Measurements from ENCODE around the gene AGAP3. TPM values are rescaled to one million over a fixed set of nuclear protein-coding genes. Genes with fewer than 3 reads are reported as not detected.
"Not testable (repeated sequence)": the region's sequence is repeated elsewhere in the genome, so short reads cannot be mapped to it uniquely, and the experiment has no call there.

Gene AGAP3
- 35.4 TPM for polyA plus RNA-seq (2013)

DNA sequence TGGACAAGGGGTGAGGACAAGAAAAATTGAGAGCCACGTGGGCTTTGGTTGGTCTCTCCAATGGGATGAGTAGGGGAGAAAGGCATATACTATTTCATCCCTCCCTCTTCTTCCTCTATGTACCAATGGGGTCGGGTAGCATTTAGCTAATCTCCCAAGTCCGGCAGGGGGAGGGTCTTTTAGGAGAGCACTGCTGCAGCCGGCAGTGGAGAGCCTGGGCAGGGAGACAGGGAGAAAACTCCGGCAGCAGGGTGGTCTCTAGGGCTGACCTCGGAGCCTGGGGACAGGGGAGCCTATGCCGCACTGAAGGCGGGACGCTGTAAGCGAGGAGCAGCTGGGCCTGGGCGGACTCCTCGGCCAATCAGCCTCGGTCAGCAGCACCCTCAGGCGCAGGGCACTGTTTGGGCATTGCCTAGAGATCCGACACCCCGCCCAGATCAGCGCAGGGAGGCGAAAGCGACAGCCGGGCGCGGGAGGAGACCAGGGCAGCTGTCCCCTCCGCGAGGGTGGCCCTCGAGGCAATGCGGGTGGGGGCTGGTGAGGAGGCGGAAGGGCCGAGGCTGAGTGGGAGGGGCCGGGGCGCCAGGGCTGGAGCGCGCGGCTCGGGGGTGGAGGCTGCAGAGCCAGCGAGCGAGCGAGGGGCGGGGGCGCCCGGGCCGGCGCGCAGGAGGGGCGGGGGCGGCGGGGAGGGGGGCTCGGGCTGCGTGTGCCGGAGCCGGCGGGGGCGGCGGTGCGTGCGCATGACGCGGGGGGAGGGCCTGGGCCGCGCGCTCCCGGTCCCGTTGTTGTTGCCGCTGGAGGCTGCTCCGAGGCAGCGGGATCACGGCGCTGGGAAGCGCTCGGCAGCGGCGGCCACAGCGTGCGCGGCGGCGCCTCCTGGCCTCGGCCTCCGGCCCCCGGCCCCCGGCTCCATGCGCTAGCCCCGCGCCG is at the start of gene AGAP3:
AGAP3 (plus strand) TSS at position 785 of the 930 bp plus-strand sequence. CDS start 267 bp downstream, outside the sequence.
- H3K4me3 ChIP-seq (ENCODE audit: control insufficient read depth in 1 of 7, extremely low read depth in 1 of 7, insufficient read depth in 4 of 7, low read depth in 2 of 7, low read length in 6 of 7), result peak within 1 kb of the TSS; percentile 52 to 87 (median 79)
- ChIA-PET POLR2A (no interaction called here), CTCF (interaction anchor here (0.9 to 14.4 kb wide), 5 partner anchors 8 to 25 kb away, joined by 3 to 219 read pairs (median 4); no protein-coding TSS in a partner anchor)
- WGBS (ENCODE audit: insufficient coverage), result 0% methylated on average over 35 of the region's 84 CpGs
- peak in 2 of 3 donors; percentile 39 to 55 for DNase-seq
- peaks cover 9 to 73% (median 67%) of the 10 kb centered on the region in 4 experiments for H3K4me1 ChIP-seq (ENCODE audit: control extremely low read depth in 1 of 4, control insufficient read depth in 4 of 4, insufficient read depth in 4 of 4, low read length in 3 of 4)
- H3K36me3 ChIP-seq (ENCODE audit: control insufficient read depth in 4 of 4, insufficient read depth in 4 of 4, low read length in 3 of 4), result peaks cover 0 to 11% (median 0%) of the 10 kb centered on the region in 4 experiments
- peak within 1 kb of the TSS in 1 of 2 experiments; percentile 88 for H3K27ac ChIP-seq (ENCODE audit: insufficient read depth in 1 of 2, low read depth in 1 of 2, low read length in 2 of 2, poor library complexity in 1 of 2, severe bottlenecking in 2 of 2)
- no peaks in the 10 kb centered on the region for H3K9me3 ChIP-seq (ENCODE audit: control extremely low read depth in 1 of 5, control insufficient read depth in 4 of 5, insufficient read depth in 2 of 5, low read depth in 1 of 5, low read length in 4 of 5)
- H3K27me3 ChIP-seq (replicated peaks in 2 of 5; ENCODE audit: control insufficient read depth in 4 of 5, insufficient read depth in 5 of 5, low read length in 4 of 5), result no peaks in the 10 kb centered on the region

DNA sequence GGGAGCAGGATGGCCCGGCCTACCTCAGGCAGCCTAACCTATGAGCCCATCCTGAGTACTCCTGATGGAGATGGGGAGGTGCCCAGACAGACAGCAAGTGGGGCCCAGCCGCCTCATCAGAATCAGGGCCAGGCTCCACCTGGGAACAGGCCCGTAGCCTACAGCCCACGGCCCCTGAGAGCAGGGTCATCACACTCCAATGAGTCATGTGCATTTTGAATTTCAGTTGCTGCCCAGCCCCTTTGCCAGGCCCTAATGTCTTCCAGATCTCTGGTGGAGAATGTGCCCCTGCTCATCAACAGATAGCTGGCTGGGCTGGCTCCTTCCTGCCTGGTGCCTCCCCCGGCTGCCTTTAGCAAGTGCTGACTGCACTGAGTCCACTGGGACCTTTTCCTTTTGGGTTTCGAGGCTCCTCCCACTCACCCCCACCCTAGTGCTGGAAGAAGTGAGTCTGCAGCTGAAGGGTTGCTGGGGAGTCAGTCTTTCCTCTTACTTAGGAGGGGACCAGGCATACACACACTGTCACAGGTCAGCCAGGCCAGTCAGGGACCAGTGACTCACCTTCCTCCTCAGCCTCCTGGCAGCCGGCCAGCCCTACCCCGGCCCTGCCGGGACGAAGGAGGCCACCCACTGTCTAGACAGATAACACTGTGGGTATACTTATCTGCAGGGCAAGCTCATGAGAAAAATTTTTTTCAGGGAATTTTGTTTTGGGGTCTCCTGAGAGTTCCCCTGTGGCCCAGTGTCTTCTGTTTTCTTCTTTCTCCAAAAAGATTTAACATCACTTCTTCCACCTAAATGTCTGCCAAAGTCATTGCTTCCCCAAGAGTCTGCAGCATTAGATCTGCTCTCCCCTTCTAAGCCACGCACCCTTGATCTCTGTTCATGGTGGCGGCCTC is 47.1 kb upstream of the AGAP3 start:
- ChIA-PET CTCF (interaction anchor here (0.6 to 1.6 kb wide), 6 partner anchors 10 to 44 kb away, joined by 3 to 7 read pairs (median 4); partner anchors contain the start of gene ABCB8), POLR2A (interaction anchor here (0.5 to 1.7 kb wide), 4 partner anchors 11 to 60 kb away, joined by 3 to 7 read pairs (median 4); partner anchors contain the start of gene ABCB8)
- Histone ChIP-seq H3K36me3 (ENCODE audit: control insufficient read depth in 4 of 4, insufficient read depth in 4 of 4, low read length in 3 of 4) (peaks cover 4 to 37% (median 29%) of the 10 kb centered on the region in 4 experiments), H3K4me1 (ENCODE audit: control extremely low read depth in 1 of 4, control insufficient read depth in 4 of 4, insufficient read depth in 4 of 4, low read length in 3 of 4) (peaks cover 0 to 29% (median 26%) of the 10 kb centered on the region in 4 experiments), H3K27ac (ENCODE audit: insufficient read depth in 1 of 2, low read depth in 1 of 2, low read length in 2 of 2, poor library complexity in 1 of 2, severe bottlenecking in 2 of 2) (peak overlapping the region in 1 of 2 experiments; percentile 70), H3K4me3 (ENCODE audit: control insufficient read depth in 1 of 7, extremely low read depth in 1 of 7, insufficient read depth in 4 of 7, low read depth in 2 of 7, low read length in 6 of 7) (peak overlapping the region in 1 of 7 experiments; percentile 38), H3K27me3 (replicated peaks in 2 of 5; ENCODE audit: control insufficient read depth in 4 of 5, insufficient read depth in 5 of 5, low read length in 4 of 5) (no peaks in the 10 kb centered on the region), H3K9me3 (ENCODE audit: control extremely low read depth in 1 of 5, control insufficient read depth in 4 of 5, insufficient read depth in 2 of 5, low read depth in 1 of 5, low read length in 4 of 5) (no peaks in the 10 kb centered on the region)
- peak; percentile 68 to 88 (median 82) for DNase-seq
- WGBS (ENCODE audit: insufficient coverage), result 53% methylated on average over 11 of the region's 12 CpGs

DNA sequence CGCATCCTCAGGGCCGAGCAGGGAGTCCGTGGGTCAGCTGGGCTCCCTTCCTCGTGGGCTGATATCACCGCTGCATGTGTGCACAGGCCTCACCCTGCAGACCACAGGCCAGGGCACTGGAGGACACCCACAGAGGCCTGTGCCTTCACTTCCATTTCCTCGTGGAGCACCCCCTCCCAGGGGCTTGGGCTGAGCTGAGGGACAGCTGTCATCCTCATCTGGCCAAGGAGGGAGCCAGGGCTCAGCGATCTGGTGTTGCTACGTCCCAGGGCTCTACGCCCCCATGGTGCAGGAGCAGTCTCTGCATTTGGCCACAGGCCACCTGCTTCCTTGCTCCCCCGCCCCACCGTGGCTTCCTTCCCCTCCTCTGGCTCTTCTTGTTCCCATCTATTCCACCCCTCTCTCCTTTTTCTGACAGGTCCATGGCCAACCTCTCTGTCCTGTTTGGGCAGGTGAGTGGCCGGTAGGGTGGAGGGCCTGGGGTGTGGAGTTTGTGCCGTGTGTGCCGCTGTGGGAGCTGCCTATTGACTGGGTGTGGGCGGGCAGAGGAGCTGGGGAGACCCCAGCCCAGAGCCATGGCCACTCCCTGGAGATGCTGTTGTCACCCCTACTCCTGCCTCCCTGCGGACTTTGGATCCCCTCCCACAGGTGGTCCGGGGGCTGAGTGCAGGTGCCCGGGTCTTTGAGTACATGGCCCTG is 46.3 kb upstream of the AGAP3 start:
- Histone ChIP-seq H3K4me3 (ENCODE audit: control insufficient read depth in 1 of 7, extremely low read depth in 1 of 7, insufficient read depth in 4 of 7, low read depth in 2 of 7, low read length in 6 of 7) (peak overlapping the region in 1 of 7 experiments; percentile 38), H3K9me3 (ENCODE audit: control extremely low read depth in 1 of 5, control insufficient read depth in 4 of 5, insufficient read depth in 2 of 5, low read depth in 1 of 5, low read length in 4 of 5) (no peaks in the 10 kb centered on the region), H3K36me3 (ENCODE audit: control insufficient read depth in 4 of 4, insufficient read depth in 4 of 4, low read length in 3 of 4) (peaks cover 2 to 31% (median 23%) of the 10 kb centered on the region in 4 experiments), H3K27ac (ENCODE audit: insufficient read depth in 1 of 2, low read depth in 1 of 2, low read length in 2 of 2, poor library complexity in 1 of 2, severe bottlenecking in 2 of 2) (peak overlapping the region in 1 of 2 experiments; percentile 43), H3K4me1 (ENCODE audit: control extremely low read depth in 1 of 4, control insufficient read depth in 4 of 4, insufficient read depth in 4 of 4, low read length in 3 of 4) (peaks cover 0 to 29% (median 26%) of the 10 kb centered on the region in 4 experiments), H3K27me3 (replicated peaks in 2 of 5; ENCODE audit: control insufficient read depth in 4 of 5, insufficient read depth in 5 of 5, low read length in 4 of 5) (no peaks in the 10 kb centered on the region)
- CTCF ChIA-PET, result interaction anchor here (1.5 to 1.6 kb wide), 3 partner anchors 10 to 32 kb away, joined by 4 to 7 read pairs (median 5); partner anchors contain the start of gene ABCB8
- DNase-seq, result peak in 2 of 3 donors; percentile 26 to 39
- POLR2A ChIA-PET, result interaction anchor here (0.5 to 1.7 kb wide), 4 partner anchors 12 to 59 kb away, joined by 3 to 7 read pairs (median 4); partner anchors contain the start of gene ABCB8
- 66% methylated on average over 17 of the region's 18 CpGs for WGBS (ENCODE audit: insufficient coverage)

DNA sequence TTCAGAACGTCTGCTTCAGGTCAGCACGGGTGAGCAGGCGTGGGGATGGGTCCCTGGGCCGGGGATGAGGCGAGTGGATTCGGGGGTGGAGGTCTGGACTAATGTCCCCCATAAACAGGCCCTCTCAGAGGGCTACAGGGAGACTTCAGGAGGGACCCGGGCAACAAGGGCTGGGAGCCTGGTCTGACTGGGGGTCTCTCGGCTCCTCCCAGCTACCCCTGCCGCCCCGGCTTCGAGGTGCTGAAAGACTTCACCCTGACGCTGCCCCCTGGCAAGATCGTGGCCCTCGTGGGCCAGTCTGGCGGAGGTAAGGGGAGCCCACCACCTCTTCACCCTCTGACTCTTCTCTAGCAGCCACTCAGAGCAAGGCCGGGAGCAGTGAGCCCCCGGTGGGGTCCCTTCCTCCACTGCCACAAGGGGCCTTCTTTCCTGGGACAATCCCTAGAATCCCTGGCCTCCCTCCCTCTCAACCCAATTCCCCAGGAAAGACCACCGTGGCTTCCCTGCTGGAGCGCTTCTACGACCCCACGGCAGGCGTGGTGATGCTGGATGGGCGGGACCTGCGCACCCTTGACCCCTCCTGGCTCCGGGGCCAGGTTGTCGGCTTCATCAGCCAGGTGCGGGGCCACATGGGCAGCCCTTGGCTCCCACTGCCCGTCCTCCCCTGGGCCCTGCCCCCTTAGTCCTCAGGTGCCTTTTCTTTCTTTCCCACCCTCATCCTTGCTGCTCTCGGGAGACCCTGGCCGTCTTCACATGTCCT is 45.5 kb upstream of the AGAP3 start:
- ChIA-PET CTCF (interaction anchor here (1.0 to 1.3 kb wide), 2 partner anchors 9 to 10 kb away, joined by 3 to 5 read pairs; no protein-coding TSS in a partner anchor), POLR2A (no interaction called here)
- H3K4me3 ChIP-seq (ENCODE audit: control insufficient read depth in 1 of 7, extremely low read depth in 1 of 7, insufficient read depth in 4 of 7, low read depth in 2 of 7, low read length in 6 of 7), result no peak overlapping the region
- DNase-seq, result no peak
- no peaks in the 10 kb centered on the region for H3K27me3 ChIP-seq (replicated peaks in 2 of 5; ENCODE audit: control insufficient read depth in 4 of 5, insufficient read depth in 5 of 5, low read length in 4 of 5)
- H3K27ac ChIP-seq (ENCODE audit: insufficient read depth in 1 of 2, low read depth in 1 of 2, low read length in 2 of 2, poor library complexity in 1 of 2, severe bottlenecking in 2 of 2), result no peak overlapping the region
- H3K36me3 ChIP-seq (ENCODE audit: control insufficient read depth in 4 of 4, insufficient read depth in 4 of 4, low read length in 3 of 4), result peaks cover 2 to 23% (median 17%) of the 10 kb centered on the region in 4 experiments
- no peaks in the 10 kb centered on the region for H3K9me3 ChIP-seq (ENCODE audit: control extremely low read depth in 1 of 5, control insufficient read depth in 4 of 5, insufficient read depth in 2 of 5, low read depth in 1 of 5, low read length in 4 of 5)
- 98% methylated on average over 27 of the region's 30 CpGs for WGBS (ENCODE audit: insufficient coverage)
- H3K4me1 ChIP-seq (ENCODE audit: control extremely low read depth in 1 of 4, control insufficient read depth in 4 of 4, insufficient read depth in 4 of 4, low read length in 3 of 4), result peaks cover 0 to 29% (median 26%) of the 10 kb centered on the region in 4 experiments

DNA sequence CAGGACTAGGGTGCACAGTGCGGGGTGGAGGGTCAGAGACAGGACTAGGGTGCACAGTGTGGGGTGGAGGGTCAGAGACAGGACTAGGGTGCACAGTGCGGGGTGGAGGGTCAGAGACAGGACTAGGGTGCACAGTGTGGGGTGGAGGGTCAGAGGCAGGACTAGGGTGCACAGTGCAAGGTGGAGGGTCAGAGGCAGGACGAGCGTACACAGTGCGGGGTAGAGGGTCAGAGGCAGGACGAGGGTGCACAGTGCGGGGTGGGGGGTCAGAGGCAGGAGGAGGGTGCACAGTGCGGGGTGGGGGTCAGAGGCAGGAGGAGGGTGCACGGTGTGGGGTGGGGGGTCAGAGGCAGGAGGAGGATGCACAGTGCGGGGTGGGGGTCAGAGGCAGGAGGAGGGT is 42.8 kb upstream of the AGAP3 start:
- POLR2A ChIA-PET; H3K27me3 ChIP-seq (replicated peaks in 2 of 5; ENCODE audit: control insufficient read depth in 4 of 5, insufficient read depth in 5 of 5, low read length in 4 of 5); H3K4me3 ChIP-seq (ENCODE audit: control insufficient read depth in 1 of 7, extremely low read depth in 1 of 7, insufficient read depth in 4 of 7, low read depth in 2 of 7, low read length in 6 of 7); DNase-seq; H3K36me3 ChIP-seq (ENCODE audit: control insufficient read depth in 4 of 4, insufficient read depth in 4 of 4, low read length in 3 of 4); H3K9me3 ChIP-seq (ENCODE audit: control extremely low read depth in 1 of 5, control insufficient read depth in 4 of 5, insufficient read depth in 2 of 5, low read depth in 1 of 5, low read length in 4 of 5); H3K27ac ChIP-seq (ENCODE audit: insufficient read depth in 1 of 2, low read depth in 1 of 2, low read length in 2 of 2, poor library complexity in 1 of 2, severe bottlenecking in 2 of 2): not testable (repeated sequence)
- CTCF ChIA-PET, result interaction anchor here (1.9 kb wide), 1 partner anchor 12 kb away, joined by 5 read pairs; no protein-coding TSS in a partner anchor
- WGBS (ENCODE audit: insufficient coverage), result 100% methylated on average over 6 of the region's 10 CpGs
- peaks cover 0 to 37% (median 33%) of the 10 kb centered on the region in 4 experiments for H3K4me1 ChIP-seq (ENCODE audit: control extremely low read depth in 1 of 4, control insufficient read depth in 4 of 4, insufficient read depth in 4 of 4, low read length in 3 of 4)
